ENCODE results near the gene ASCL5. TPM values are rescaled to one million over a fixed set of nuclear protein-coding genes. Genes with fewer than 3 reads are reported as not detected.

Gene ASCL5
- total and polyA plus RNA-seq, 10 of the 15 experiments (the other 5 are each of a cell fraction or from before 2014, with no cell fraction given): 0.04 TPM; not detected in 9

- whole genome bisulfite sequencing (ENCODE audit: insufficient coverage, insufficient replicate concordance, low lambda C conversion rate, missing lambda C conversion rate): 60% methylated on average over 4 of the region's 4 CpGs
- ChIA-PET RAD21 (ENCODE audit: unreplicated experiment) (no interaction called here), SMC1A (ENCODE audit: uncharacterized antibody, unreplicated experiment) (no interaction called here), CTCF (no interaction called here), POLR2A (no interaction called here)
- Histone ChIP-seq H2AFZ (ENCODE audit: control insufficient read depth, low read depth, low read length) (no peak overlapping the region), H4K20me1 (ENCODE audit: control insufficient read depth, insufficient read depth) (no peaks in the 10 kb centered on the region), H3K9ac (ENCODE audit: control insufficient read depth, insufficient read depth, low read length) (no peak overlapping the region), H3K79me2 (ENCODE audit: control insufficient read depth, insufficient read depth, low read length) (no peaks in the 10 kb centered on the region), H3K27ac (ENCODE audit: control insufficient read depth, insufficient read depth) (no peak overlapping the region), H3K4me3 (no peak overlapping the region), H3K36me3 (ENCODE audit: control insufficient read depth in 2 of 2, insufficient read depth in 2 of 2, low read length in 1 of 2) (peaks cover 0 to 2% of the 10 kb centered on the region in 2 experiments; a peak in 2 of 4 replicates), H3K4me2 (ENCODE audit: control insufficient read depth, insufficient read depth) (no peak overlapping the region), H3K4me1 (ENCODE audit: control insufficient read depth, insufficient read depth, low read length) (no peaks in the 10 kb centered on the region), H3K27me3 (replicated peaks in 1 of 2; ENCODE audit: control insufficient read depth in 2 of 2, insufficient read depth in 2 of 2, low read length in 1 of 2) (peaks cover 0 to 1% of the 10 kb centered on the region in 2 experiments; a peak in 1 of 4 replicates), H3K9me3 (replicated peaks; ENCODE audit: control insufficient read depth, insufficient read depth, low read length) (no peaks in the 10 kb centered on the region)
- ATAC-seq (no peak), FAIRE-seq (no peak), DNase-seq (ENCODE audit: low read depth, low spot score) (no peak)
- BruUV-seq (replicated peaks): no TSS peak
- intact Hi-C loops (cut with micrococcal nuclease; ENCODE audit: unreplicated experiment): no loop called here
- no peak for TF ChIP-seq SPI1 (IDR thresholded peaks at IDR 0.05; ENCODE audit: borderline replicate concordance, insufficient read depth, low read depth, low read length)
- TF ChIP-seq ZNF274 (IDR thresholded peaks at IDR 0.05; ENCODE audit: insufficient read depth, insufficient read length): no peak
- no peak for TF ChIP-seq SREBF1 (IDR thresholded peaks at IDR 0.05; ENCODE audit: low read length)
- TF ChIP-seq BCL11A (IDR thresholded peaks at IDR 0.05; ENCODE audit: low read depth, low read length): no peak
- no peak for TF ChIP-seq USF2 (IDR thresholded peaks at IDR 0.05; ENCODE audit: borderline replicate concordance, low read depth, low read length)
- no peak for TF ChIP-seq RAD51 (IDR thresholded peaks at IDR 0.05)
- no peak for TF ChIP-seq RUNX3 (IDR thresholded peaks at IDR 0.05; ENCODE audit: low read length)
- TF ChIP-seq POLR2AphosphoS5 (IDR thresholded peaks at IDR 0.05; ENCODE audit: low read length): no peak
- in situ Hi-C loops (cut with MboI): no loop called here
Observed at GRCh38 chr1:201131398-201131797, 4.4 kb upstream of the ASCL5 start.

- ChIA-PET POLR2A (no interaction called here), SMC1A (ENCODE audit: uncharacterized antibody, unreplicated experiment) (no interaction called here), CTCF (no interaction called here), RAD21 (ENCODE audit: unreplicated experiment) (no interaction called here)
- TF ChIP-seq SIN3A (IDR thresholded peaks at IDR 0.05; ENCODE audit: low read depth, low read length) (no peak), ESRRA (IDR thresholded peaks at IDR 0.05; ENCODE audit: low read length) (no peak), ATF2 (IDR thresholded peaks at IDR 0.05; ENCODE audit: low read length) (no peak), SREBF1 (IDR thresholded peaks at IDR 0.05; ENCODE audit: low read length) (no peak), IRF5 (IDR thresholded peaks at IDR 0.05; ENCODE audit: borderline replicate concordance) (no peak)
- intact Hi-C loops (cut with micrococcal nuclease; ENCODE audit: unreplicated experiment): no loop called here
- FAIRE-seq (no peak), DNase-seq (ENCODE audit: low read depth, low spot score) (no peak), ATAC-seq (no peak)
- Histone ChIP-seq H3K27ac (ENCODE audit: control insufficient read depth, insufficient read depth) (no peak overlapping the region), H3K79me2 (ENCODE audit: control insufficient read depth, insufficient read depth, low read length) (no peaks in the 10 kb centered on the region), H3K4me3 (no peak overlapping the region), H3K9ac (ENCODE audit: control insufficient read depth, insufficient read depth, low read length) (no peak overlapping the region), H2AFZ (ENCODE audit: control insufficient read depth, low read depth, low read length) (no peak overlapping the region), H3K27me3 (replicated peaks in 1 of 2; ENCODE audit: control insufficient read depth in 2 of 2, insufficient read depth in 2 of 2, low read length in 1 of 2) (peaks cover 0 to 1% of the 10 kb centered on the region in 2 experiments; a peak in 1 of 4 replicates), H3K9me3 (replicated peaks; ENCODE audit: control insufficient read depth, insufficient read depth, low read length) (no peaks in the 10 kb centered on the region), H3K36me3 (ENCODE audit: control insufficient read depth in 2 of 2, insufficient read depth in 2 of 2, low read length in 1 of 2) (no peaks in the 10 kb centered on the region), H3K4me2 (ENCODE audit: control insufficient read depth, insufficient read depth) (no peak overlapping the region), H4K20me1 (ENCODE audit: control insufficient read depth, insufficient read depth) (no peaks in the 10 kb centered on the region), H3K4me1 (ENCODE audit: control insufficient read depth, insufficient read depth, low read length) (no peaks in the 10 kb centered on the region)
- 59% methylated on average over 13 of the region's 13 CpGs for WGBS (ENCODE audit: insufficient coverage, insufficient replicate concordance, low lambda C conversion rate, missing lambda C conversion rate)
- BruUV-seq (replicated peaks): no TSS peak
- in situ Hi-C loops (cut with MboI): no loop called here
Observed at GRCh38 chr1:201128962-201129361, 2.0 kb upstream of the ASCL5 start.
